ENCODE measurements around the gene POLR3E.

DNA sequence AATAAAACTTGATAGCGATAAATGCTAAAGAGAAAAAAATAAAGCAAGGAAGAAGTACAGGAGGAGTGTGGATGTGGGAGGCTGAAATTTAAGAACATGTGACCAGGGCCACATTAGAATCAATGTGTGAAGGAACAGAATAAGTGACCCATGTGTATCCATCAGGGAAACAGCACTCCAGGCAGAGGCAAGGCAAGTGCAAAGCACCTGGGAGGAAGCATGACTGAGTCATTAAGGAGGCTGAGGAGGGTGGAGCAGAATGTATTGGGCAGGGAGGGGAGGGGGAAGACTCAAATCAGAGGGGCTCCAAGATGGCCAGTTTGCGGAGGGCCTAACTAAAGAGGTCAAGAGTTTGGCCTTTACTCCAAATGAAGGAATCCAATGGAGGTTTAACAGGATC lies 69.2 kb downstream of the POLR3E start:
- no peak for TF ChIP-seq CTCF (optimal IDR thresholded peaks at IDR 0.05 in 1 of 3, IDR thresholded peaks at IDR 0.05 in 1 of 3, conservative IDR thresholded peaks at IDR 0.05 in 1 of 3; ENCODE audit: extremely low read depth in 1 of 3, insufficient read depth in 2 of 3, low read length in 3 of 3)
- TF ChIP-seq EZH2 (IDR thresholded peaks at IDR 0.05; ENCODE audit: low read length) = no peak
